GM20431 (cell line): ENCODE data around the gene CFAP410.

Source experiments
- in situ Hi-C: fragments of 300-500 bp; cut with MseI, MboI; formaldehyde crosslinking; loops from one replicate; pipeline ENCODE4 v1.15.0; 2020; ENCODE audit warnings: low sequenced_read_pairs; ENCODE audit not compliant: unreplicated experiment

CFAP410 gene

GRCh38 chr21:44352253-44352860 lies 13.2 kb upstream of the CFAP410 start:
- in situ Hi-C loops = no loop called here

GRCh38 chr21:44351535-44352252 lies 12.5 kb upstream of the CFAP410 start:
- in situ Hi-C loops = no loop called here

- in situ Hi-C loops = no loop called here
These were observed 11.7 kb upstream of the CFAP410 start for GRCh38 chr21:44350773-44351481.

- in situ Hi-C loops = loop anchor here (25.0 kb wide), 1 partner anchor 87 kb away; no protein-coding TSS in a partner anchor
These were observed 10.9 kb upstream of the CFAP410 start for GRCh38 chr21:44349847-44350772.

GRCh38 chr21:44349416-44349846 lies 10.2 kb upstream of the CFAP410 start:
- in situ Hi-C loops = loop anchor here (25.0 kb wide), 1 partner anchor 88 kb away; no protein-coding TSS in a partner anchor

- in situ Hi-C loops = loop anchor here (25.0 kb wide), 1 partner anchor 88 kb away; no protein-coding TSS in a partner anchor
These were observed 9.7 kb upstream of the CFAP410 start for GRCh38 chr21:44348861-44349260.

GRCh38 chr21:44347911-44348451 lies 8.8 kb upstream of the CFAP410 start:
- in situ Hi-C loops = loop anchor here (25.0 kb wide), 1 partner anchor 89 kb away; no protein-coding TSS in a partner anchor

- in situ Hi-C loops = loop anchor here (25.0 kb wide), 1 partner anchor 92 kb away; no protein-coding TSS in a partner anchor
These were observed 6.3 kb upstream of the CFAP410 start for GRCh38 chr21:44345495-44345894.

- in situ Hi-C loops = loop anchor here (25.0 kb wide), 1 partner anchor 93 kb away; no protein-coding TSS in a partner anchor
These were observed 5.5 kb upstream of the CFAP410 start for GRCh38 chr21:44344541-44345183.

GRCh38 chr21:44342981-44343380 lies 3.8 kb upstream of the CFAP410 start:
- in situ Hi-C loops = loop anchor here (25.0 kb wide), 1 partner anchor 94 kb away; no protein-coding TSS in a partner anchor

GRCh38 chr21:44341726-44342458 lies 2.7 kb upstream of the CFAP410 start:
- in situ Hi-C loops = loop anchor here (25.0 kb wide), 1 partner anchor 95 kb away; no protein-coding TSS in a partner anchor

GRCh38 chr21:44337941-44338895 lies 972 bp downstream of the CFAP410 start:
- in situ Hi-C loops = loop anchor here (25.0 kb wide), 1 partner anchor 99 kb away; no protein-coding TSS in a partner anchor

- in situ Hi-C loops = loop anchor here (25.0 kb wide), 1 partner anchor 100 kb away; no protein-coding TSS in a partner anchor
These were observed 1.7 kb downstream of the CFAP410 start for GRCh38 chr21:44337449-44337848.

- in situ Hi-C loops = loop anchor here (25.0 kb wide), 1 partner anchor 102 kb away; no protein-coding TSS in a partner anchor
These were observed 3.7 kb downstream of the CFAP410 start for GRCh38 chr21:44335266-44336059.

GRCh38 chr21:44334329-44335030 lies 4.7 kb downstream of the CFAP410 start:
- in situ Hi-C loops = loop anchor here (25.0 kb wide), 1 partner anchor 103 kb away; no protein-coding TSS in a partner anchor
